DMS 273 (cell line): ENCODE results near the gene SAMD5.
"Not testable (repeated sequence)": the region's sequence is repeated elsewhere in the genome, so short reads cannot be mapped to it uniquely, and the experiment has no call there.

Experiments
- DNase-seq: peaks from one replicate; lab custom pipeline; 2025; ENCODE audit not compliant: unreplicated experiment; lab: John Stamatoyannopoulos, UW

The SAMD5 gene

DNA sequence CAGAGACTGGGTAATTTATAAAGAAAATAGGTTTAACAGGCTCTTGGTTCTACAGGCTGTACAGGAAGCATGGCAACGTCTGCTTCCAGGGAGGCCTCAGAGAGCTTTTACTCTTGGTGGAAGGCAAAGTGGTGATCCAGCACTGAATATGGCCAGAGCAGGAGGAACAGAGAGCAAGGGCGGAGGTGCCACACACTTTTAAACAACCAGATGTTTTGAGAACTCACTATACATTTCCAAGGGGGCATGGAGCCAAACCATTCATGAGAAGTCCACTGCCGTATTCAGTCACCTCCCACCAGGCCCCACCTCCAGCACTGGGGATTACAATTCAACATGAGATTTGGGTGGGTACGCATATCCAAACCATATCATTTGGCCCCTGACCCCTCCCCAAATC is 18.7 kb downstream of the SAMD5 start:
- no peak for DNase-seq

GRCh38 chr6:147528511-147529145 is 20.1 kb downstream of the SAMD5 start:
- DNase-seq: no peak

DNA sequence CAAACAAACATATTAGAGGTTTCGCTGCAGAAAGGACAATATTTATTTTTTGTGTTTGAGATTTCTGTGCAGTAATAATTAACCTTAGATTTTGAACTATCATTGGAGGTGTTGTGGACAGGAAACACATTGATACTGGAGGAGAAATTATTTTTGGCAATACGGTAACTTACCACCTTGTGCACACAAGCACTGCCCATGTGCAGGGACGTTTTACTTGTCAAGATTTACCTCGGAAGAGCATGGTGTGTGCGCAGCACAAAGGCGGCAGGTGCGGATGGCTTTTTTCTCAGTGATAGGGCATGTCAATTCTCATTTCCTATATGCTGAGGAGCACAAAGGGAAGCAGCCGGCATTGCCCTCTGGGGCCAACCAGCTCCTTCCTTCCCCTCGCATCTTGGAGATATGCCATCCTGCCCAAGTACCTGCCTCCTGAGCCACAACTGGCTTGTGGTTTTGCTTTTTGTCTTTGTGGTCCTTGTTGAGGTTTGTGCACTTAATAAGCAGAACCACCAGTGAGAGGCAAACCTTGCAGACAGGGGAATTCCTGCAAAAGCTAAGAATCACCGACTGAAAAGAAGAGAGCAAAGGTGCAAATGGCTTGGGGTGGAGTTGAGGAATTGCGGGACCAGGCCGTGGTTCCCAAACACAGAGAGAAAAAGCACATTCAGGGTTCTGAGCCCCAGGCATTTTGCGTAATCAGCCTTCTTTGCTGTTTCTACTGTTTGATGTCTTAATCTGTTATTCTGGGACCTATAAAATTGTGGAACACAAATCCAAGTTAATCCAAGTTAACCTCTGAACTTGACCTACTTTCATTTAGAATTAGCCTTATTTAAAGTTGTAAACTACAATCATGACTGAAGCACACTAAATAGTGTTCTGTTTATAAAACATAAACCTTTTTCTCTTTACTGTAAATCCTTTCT is 21.9 kb downstream of the SAMD5 start:
- DNase-seq: no peak

GRCh38 chr6:147531321-147531720 is 22.8 kb downstream of the SAMD5 start:
- DNase-seq: no peak

DNA sequence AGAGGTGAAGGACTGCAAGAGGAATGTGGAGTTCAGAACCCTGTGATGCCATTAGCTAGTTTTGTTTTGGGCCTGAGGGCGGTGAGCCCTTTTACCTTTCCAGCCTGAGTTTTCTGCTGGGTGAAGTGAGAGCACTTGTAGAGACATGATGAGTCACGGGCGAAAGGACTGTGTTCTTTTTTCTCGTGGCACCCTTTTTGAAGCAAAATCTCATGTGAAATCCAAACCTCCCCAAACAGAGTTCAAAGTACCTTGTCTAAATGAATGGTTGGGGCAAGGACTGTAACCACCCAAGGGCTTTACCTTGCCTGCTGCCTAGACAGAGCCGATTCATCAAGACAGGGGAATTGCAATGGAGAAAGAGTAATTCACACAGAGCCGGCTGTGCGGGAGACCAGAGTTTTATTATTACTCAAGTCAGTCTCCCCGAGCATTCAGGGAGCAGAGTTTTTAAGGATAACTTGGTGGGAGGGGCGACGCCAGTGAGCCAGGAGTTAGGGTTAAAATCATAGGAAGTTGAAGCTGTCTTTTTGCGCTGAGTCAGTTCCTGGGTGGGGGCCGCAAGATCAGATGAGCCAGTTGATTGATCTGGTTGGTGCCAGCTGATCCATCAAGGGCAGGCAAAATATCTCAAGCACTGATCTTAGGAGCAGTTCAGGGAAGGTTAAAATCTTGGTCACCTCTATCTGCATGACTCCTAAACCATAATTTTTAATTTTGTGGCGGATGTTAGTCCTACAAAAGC is 25.8 kb downstream of the SAMD5 start:
- DNase-seq: no peak

GRCh38 chr6:147538821-147539220 is 30.3 kb downstream of the SAMD5 start:
- DNase-seq: no peak

DNA sequence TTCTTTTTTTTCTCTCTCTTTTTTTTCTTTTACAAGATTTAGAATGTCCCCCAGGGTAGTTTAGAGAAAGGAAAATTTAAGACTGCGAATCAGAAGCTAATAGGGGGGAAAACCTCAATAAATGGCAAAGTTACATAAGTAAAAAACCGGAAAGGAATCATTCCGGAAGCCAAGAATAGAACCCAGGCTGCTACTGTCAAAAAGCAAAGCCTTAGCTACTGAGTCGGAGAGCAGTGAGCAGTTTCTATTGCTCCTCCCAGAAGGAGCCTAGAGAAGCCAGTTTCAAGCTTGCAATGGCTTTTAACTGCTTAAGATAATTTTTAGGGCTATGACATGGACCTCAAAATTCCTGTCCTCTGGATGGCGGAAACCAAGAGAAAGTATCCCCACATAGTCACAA is 31.6 kb downstream of the SAMD5 start:
- DNase-seq: no peak

DNA sequence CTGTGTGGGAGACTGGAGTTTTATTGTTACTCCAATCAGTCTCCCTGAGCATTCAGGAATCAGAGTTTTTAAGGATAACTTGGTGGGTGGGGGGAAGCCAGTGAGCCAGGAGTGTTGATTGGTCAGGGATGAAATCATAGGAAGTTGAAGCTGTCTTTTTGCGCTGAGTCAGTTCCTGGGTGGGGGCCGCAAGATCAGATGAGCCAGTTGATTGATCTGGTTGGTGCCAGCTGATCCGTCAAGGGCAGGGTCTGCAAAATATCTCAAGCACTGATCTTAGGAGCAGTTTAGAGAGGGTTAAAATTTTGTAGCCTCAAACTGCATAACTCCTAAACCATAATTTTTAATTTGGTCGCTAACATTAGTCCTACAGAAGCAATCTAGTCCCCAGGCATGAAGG is 33.9 kb downstream of the SAMD5 start:
- not testable (repeated sequence) for DNase-seq

DNA sequence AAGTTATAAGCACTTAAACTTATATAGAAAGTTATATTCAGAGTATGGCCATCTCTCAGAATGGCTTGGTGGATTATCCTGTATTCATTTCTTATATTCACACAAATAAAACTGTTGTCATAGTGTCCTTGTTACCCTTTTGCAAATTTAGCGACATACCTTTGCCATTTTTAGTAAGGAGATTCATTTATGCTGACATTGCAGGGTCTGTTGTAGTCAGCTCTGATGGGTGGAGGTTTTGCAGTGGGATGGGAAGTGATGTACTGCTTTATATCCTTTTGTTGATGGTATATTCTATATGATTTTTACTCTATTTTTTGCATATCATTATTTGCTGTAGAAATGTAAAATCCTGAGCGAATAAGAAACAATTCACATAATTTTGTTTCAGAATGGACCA is 35.9 kb downstream of the SAMD5 start:
- no peak for DNase-seq

DNA sequence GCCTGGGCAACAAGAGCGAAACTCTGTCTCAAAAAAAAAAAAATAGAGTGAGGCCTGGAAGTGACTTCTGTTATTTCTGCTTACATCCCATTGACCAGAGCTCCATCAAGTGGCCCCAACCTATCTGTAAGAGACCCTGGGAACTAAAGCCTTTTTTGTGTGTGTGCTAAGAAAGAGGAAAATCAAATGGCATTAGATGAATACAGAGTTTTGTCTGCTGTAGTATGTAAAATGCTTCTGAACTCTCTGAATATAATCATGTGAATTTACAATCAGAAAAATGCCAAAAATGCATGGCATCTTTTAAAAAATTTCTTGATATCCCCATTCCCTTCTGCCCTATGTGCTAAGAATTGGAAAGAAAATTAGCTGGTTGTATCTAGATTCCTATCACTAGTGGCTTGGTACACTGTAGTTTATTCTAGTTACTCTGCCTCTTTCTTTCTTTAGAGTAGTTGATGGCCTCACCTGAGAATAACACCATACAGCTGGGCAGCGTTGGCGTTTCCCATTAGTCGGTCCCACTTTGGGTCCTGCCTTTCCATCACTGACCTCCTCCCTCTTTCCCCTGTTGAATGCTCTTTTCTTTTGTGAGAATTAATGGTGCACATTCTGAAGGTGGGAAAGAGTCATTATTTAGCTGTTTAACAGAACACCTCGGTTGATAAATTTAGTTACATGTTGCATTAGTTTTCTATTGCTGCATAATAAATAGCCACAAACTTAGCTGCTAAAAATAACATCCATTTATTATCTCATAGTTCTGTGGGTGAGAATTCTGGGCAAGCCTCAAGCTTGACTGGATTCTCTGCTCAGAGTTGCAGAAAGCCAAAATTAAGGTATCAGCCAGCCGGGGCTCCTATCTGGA is 38.2 kb downstream of the SAMD5 start:
- DNase-seq: no peak

- no peak for DNase-seq
Observed at GRCh38 chr6:147547369-147547902, 38.9 kb downstream of the SAMD5 start.

DNA sequence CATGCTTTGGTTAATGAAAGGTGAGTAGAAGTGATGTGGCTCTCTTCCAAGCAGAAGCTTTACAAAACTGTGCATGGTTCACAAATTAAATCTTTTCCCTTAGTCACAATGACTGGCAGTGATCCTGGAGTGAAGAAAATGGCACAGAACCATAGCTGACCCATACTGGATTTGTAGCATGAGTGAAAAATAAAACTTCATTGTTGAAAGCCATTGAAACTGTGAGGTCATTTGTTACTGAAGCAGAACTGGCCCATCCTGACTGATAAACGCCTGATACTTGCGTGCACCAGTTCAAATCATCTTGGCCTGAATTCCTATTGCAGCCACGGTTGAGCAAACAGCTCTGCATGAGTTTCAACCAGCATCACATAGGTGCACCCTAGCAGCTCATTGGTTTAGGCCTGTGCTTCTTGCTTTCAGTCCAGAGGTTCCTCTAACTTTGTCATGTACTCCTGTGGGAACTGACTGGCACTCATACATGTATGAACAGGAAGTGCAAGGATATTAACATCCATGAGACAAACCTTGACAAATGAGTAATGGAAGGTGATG is 40.5 kb downstream of the SAMD5 start:
- no peak for DNase-seq

DNA sequence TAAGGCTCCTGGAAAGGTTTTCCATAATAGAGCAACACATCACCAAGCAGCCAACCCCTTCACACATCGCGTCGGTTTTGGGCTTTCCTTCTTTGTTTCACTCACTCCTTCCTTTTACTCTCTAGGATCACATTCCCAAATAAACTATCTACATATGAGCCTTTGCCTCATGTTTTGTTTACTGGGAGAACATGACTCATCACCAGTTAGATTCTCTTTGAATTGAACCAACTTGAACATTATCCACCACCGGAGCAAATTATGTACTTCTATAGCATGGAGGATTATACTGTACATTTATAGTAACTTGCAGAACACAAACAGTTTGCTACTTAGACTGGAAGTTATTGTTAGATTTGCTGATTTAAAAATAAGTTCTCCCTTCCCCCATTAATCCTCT is 41.0 kb downstream of the SAMD5 start:
- no peak for DNase-seq

DNA sequence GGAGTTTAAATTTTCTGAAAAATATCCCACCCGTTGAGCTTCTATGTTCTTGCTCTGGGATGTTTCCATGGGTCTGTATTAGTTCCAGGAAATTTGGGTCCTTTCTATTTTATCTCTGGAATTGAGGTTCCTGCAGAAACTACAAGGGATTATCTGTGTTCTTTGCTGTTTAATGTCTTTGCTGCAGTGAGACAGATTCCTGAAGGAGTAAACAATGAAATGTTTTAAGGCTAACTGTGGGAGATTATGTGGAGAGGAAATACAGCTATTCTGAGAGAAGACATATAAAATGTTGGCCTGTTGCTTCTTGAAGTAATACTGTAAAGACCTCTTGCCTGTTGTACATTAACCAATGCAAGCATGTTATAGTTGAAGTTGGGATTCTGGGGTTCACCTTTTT is 43.5 kb downstream of the SAMD5 start:
- DNase-seq: no peak

DNA sequence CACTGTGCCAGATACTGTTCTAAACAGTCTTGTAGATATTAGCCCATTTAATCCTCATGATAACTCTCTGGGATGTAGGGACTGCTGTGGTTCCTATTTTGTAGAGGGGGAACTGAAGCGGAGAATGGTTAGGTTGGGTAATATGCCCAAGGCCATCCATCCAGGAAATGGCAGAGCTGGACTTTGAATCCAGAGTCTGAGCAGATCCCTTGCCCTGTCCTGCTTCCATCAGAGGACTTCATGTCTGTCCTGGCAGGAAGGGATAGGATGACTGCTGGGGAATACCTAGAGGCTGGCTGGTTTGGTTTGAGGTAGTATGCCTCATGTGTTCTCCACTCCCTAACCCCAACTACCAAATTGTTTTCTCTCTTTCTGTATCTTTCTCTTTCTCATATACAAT is 44.6 kb downstream of the SAMD5 start:
- no peak for DNase-seq

GRCh38 chr6:147554281-147554680 is 45.8 kb downstream of the SAMD5 start:
- DNase-seq: no peak

GRCh38 chr6:147559006-147559405 is 50.5 kb downstream of the SAMD5 start:
- no peak for DNase-seq

- no peak for DNase-seq
Observed at GRCh38 chr6:147560670-147561069, 52.2 kb downstream of the SAMD5 start.

- peak; percentile 66 for DNase-seq
Observed at GRCh38 chr6:147561726-147562125, 53.2 kb downstream of the SAMD5 start.

DNA sequence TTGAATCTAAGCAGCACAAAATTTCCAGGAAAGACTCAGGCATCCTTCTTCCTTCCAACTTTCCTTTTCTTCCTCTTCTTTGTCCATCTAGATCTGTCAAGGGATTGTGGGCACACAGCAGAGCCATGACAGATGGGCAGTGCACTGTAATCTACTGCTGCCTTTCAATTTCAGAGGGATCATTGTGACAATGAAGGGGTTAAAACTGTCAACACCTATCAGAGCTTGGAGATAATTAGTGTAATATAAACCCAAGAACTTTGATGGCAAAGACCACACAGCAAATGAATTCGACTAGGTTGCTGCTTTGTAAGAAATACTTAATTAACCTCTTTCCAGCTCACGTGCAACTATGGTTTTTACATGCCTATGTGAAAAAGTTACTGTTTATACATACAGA is 55.0 kb downstream of the SAMD5 start:
- DNase-seq: peak; percentile 41
